Measurements from ENCODE around the gene SLCO4C1. TPM values are rescaled to one million over a fixed set of nuclear protein-coding genes. Genes with fewer than 3 reads are reported as not detected.

The SLCO4C1 gene
- total RNA-seq, 1 experiment from 2014 or later = not detected

GRCh38 chr5:102283102-102283797, 12.8 kb downstream of the SLCO4C1 start:
- ChIA-PET POLR2A (no interaction called here), CTCF (no interaction called here)
- no peaks in the 10 kb centered on the region for H3K9me3 Mint-ChIP-seq (ENCODE audit: unreplicated experiment)
- no peaks in the 10 kb centered on the region for H3K36me3 Mint-ChIP-seq (ENCODE audit: insufficient read depth, unreplicated experiment)
- no peaks in the 10 kb centered on the region for H3K4me1 Mint-ChIP-seq (ENCODE audit: insufficient read depth, unreplicated experiment)
- DNase-seq (ENCODE audit: unreplicated experiment) = no peak
- H3K27me3 Mint-ChIP-seq (ENCODE audit: insufficient read depth, unreplicated experiment) = no peaks in the 10 kb centered on the region
- no peak overlapping the region for H3K4me3 Mint-ChIP-seq (ENCODE audit: unreplicated experiment)
- intact Hi-C loops (cut with micrococcal nuclease) = no loop called here
- TF ChIP-seq CTCF (IDR thresholded peaks at IDR 0.05; ENCODE audit: unreplicated experiment) = no peak
- BruUV-seq (replicated peaks) = no TSS peak
- H3K27ac Mint-ChIP-seq (ENCODE audit: low read depth, unreplicated experiment) = no peak overlapping the region

GRCh38 chr5:102279711-102280110, 16.4 kb downstream of the SLCO4C1 start:
- Mint-ChIP-seq H3K9me3 (ENCODE audit: unreplicated experiment) (no peaks in the 10 kb centered on the region), H3K27me3 (ENCODE audit: insufficient read depth, unreplicated experiment) (no peaks in the 10 kb centered on the region), H3K4me3 (ENCODE audit: unreplicated experiment) (no peak overlapping the region), H3K27ac (ENCODE audit: low read depth, unreplicated experiment) (no peak overlapping the region), H3K4me1 (ENCODE audit: insufficient read depth, unreplicated experiment) (peaks cover 2% of the 10 kb centered on the region), H3K36me3 (ENCODE audit: insufficient read depth, unreplicated experiment) (no peaks in the 10 kb centered on the region)
- intact Hi-C loops (cut with micrococcal nuclease) = no loop called here
- no peak for DNase-seq (ENCODE audit: unreplicated experiment)
- ChIA-PET CTCF (no interaction called here), POLR2A (no interaction called here)
- no TSS peak for BruUV-seq (replicated peaks)
- TF ChIP-seq CTCF (IDR thresholded peaks at IDR 0.05; ENCODE audit: unreplicated experiment) = no peak

GRCh38 chr5:102278231-102278630, 17.9 kb downstream of the SLCO4C1 start:
- H3K4me1 Mint-ChIP-seq (ENCODE audit: insufficient read depth, unreplicated experiment) = peaks cover 5% of the 10 kb centered on the region
- H3K36me3 Mint-ChIP-seq (ENCODE audit: insufficient read depth, unreplicated experiment) = no peaks in the 10 kb centered on the region
- no peak for TF ChIP-seq CTCF (IDR thresholded peaks at IDR 0.05; ENCODE audit: unreplicated experiment)
- H3K27ac Mint-ChIP-seq (ENCODE audit: low read depth, unreplicated experiment) = no peak overlapping the region
- DNase-seq (ENCODE audit: unreplicated experiment) = no peak
- ChIA-PET CTCF (no interaction called here), POLR2A (no interaction called here)
- peaks cover 1% of the 10 kb centered on the region for H3K27me3 Mint-ChIP-seq (ENCODE audit: insufficient read depth, unreplicated experiment)
- no peaks in the 10 kb centered on the region for H3K9me3 Mint-ChIP-seq (ENCODE audit: unreplicated experiment)
- H3K4me3 Mint-ChIP-seq (ENCODE audit: unreplicated experiment) = no peak overlapping the region
- intact Hi-C loops (cut with micrococcal nuclease) = no loop called here
- no TSS peak for BruUV-seq (replicated peaks)

DNA sequence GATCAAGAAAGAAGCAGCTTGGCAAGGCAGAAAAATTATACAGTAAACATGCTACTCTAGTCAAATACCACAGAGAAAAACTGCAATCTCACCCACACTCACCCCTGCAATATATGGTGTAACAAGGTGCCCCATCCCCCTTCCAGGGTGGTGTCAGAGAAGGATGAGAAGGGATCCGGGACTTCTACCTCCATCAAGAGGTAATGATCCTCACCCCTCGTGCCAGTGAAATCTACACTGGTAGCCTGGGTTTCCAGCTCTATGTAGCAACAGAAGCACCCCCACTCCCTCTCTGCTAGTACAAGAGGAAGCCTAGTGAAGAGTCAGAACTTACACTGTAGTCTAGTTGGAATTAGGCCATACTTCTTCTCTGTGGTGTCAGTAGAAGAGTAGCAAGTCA, 18.9 kb downstream of the SLCO4C1 start:
- ChIA-PET POLR2A (no interaction called here), CTCF (no interaction called here)
- intact Hi-C loops (cut with micrococcal nuclease) = no loop called here
- no peak for TF ChIP-seq CTCF (IDR thresholded peaks at IDR 0.05; ENCODE audit: unreplicated experiment)
- Mint-ChIP-seq H3K9me3 (ENCODE audit: unreplicated experiment) (no peaks in the 10 kb centered on the region), H3K36me3 (ENCODE audit: insufficient read depth, unreplicated experiment) (no peaks in the 10 kb centered on the region), H3K4me3 (ENCODE audit: unreplicated experiment) (no peak overlapping the region), H3K4me1 (ENCODE audit: insufficient read depth, unreplicated experiment) (peaks cover 5% of the 10 kb centered on the region), H3K27me3 (ENCODE audit: insufficient read depth, unreplicated experiment) (peaks cover 12% of the 10 kb centered on the region), H3K27ac (ENCODE audit: low read depth, unreplicated experiment) (no peak overlapping the region)
- DNase-seq (ENCODE audit: unreplicated experiment) = no peak
- no TSS peak for BruUV-seq (replicated peaks)
